GM21576 (cell line): Measurements from ENCODE around the gene SYCE3.
A peak's percentile ranks its signal among the peaks of the same experiment; 100 is the strongest.
"Not testable (repeated sequence)": the region's sequence is repeated elsewhere in the genome, so short reads cannot be mapped to it uniquely, and the experiment has no call there.

Experiments used
- ATAC-seq: cut with Tn5 transposase; IDR thresholded peaks from one replicate; pipeline ENCODE4 v1.9.1; 2021; ENCODE audit warnings: mild to moderate bottlenecking, moderate library complexity; ENCODE audit not compliant: unreplicated experiment

Gene SYCE3

DNA sequence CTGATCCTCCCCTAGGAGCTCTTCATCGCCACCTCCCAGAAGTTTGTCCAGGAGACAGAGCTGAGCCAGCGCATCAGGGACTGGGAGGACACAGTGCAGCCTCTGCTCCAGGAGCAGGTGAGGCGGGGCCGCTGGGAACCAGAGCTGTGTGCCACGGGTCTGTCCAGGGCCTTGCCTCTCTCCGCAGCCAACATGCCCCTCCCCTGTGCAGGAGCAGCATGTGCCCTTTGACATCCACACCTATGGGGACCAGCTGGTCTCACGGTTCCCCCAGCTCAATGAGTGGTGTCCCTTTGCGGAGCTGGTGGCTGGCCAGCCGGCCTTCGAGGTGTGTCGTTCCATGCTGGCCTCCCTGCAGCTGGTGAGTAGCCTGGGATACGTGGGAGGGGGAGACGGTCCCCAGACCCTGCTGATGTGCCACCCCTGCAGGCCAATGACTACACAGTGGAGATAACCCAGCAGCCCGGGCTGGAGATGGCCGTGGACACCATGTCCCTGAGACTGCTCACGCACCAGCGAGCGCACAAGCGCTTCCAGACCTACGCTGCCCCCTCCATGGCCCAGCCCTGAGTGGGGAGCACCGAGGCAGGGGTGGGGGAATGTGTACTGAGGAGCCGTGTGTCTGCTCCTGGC is 39.8 kb downstream of the SYCE3 start:
- ATAC-seq, result no peak

DNA sequence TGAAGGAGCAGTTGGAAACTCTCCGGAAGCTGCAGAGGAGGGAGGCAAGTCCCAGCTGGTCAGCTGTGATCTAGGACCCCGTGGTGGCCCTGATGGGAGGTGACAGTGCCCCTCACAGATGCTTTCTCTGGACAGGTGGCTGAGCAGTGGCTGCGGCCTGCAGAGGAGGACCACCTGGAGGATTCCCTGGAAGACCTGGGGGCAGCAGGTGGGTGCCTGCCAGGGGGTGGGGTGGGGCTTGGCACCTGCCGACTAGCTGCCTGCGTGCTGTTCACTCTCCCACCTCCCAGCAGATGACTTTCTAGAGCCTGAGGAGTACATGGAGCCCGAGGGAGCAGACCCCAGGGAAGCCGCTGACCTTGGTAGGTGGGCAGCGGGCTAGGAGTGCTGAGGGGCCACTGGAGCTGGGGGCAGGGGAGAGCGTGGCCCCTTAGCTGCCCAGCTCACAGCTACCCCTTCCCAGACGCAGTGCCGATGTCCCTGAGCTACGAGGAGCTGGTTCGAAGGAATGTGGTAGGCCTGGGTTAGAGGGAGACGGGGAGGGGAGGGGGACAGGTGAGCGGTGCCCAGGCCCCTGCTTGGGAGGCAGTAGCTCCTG is 40.4 kb downstream of the SYCE3 start:
- ATAC-seq, result no peak

DNA sequence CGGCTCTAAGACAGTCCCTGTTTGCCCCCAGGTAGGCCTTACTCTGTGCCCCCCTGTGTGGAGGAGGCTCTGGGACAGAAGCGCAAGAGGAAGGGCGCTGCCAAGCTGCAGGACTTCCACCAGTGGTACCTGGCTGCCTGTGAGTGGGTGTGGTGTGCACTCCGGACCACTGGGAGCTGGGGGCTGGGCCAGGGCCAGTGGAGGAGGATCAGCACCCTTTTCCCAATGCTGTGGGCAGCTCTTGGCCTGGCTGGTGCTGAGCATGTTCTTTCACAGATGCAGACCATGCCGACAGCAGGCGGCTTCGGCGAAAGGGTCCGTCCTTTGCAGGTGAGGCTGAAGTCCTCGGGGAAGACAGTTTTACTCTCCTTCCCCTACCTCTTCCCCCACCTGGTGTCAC is 41.0 kb downstream of the SYCE3 start:
- no peak for ATAC-seq

DNA sequence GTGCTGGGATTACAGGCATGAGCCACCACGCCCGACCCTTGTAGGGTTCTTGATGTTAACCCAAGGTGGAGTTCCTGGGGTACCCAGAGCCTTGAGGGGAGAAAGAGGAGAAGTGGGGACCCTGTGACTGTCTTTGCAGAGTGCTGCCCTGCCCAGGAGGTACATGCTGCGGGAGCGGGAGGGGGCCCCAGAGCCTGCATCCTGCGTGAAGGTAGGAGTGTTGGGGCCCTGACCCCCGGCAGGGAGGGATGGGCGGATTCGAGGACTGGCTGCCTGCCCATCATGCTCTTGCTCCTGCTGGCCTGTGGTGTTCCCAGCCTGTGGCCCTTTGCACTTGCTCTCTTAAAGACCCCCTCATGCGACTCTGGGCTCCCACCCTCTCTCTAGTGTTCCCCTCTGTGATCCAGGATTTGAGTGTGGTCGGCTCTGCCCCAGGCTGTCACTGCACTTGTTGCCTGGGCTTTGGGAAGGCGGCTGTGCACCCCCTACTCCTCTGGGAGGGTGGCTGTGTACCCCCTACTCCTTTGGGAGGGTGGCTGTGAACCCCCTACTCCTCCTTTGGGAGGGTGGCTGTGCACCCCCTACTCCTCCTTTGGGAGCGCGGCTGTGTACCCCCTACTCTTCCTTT is 41.8 kb downstream of the SYCE3 start:
- ATAC-seq, result no peak

DNA sequence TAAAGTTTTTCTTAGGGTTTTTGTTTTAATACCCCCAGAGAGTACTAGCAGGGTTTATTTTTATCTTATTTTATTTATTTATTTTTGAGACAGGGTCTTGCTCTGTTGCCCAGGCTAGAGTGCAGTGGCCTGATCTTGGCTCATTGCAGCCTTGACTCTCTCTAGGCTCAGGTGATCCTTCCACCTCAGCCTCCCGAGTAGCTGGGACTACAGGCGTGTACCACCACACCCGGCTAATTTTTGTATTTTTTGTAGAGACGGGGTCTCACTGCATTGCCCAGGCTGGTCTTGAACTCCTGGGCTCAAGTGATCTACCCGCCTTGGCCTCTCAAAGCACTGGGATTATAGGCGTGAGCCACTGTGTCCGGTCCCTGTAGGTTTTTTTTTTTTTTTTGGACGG is 42.5 kb downstream of the SYCE3 start:
- ATAC-seq, result not testable (repeated sequence)

DNA sequence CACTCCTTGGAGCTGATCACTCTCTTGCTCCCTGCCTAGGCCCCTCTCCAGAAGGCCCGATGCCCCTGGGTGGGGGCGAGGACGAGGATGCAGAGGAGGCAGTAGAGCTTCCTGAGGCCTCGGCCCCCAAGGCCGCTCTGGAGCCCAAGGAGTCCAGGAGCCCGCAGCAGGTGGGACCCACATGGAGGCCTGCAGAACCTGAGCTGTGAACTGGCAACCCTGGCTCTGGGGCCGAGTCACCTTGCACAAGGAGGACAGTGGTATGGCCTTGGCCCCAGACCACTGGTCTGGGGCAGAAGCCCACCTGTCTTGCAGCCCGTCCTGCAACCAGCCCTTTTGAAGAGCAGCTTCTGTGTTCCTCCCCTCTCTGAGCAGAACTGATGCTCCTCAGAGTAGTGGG is 43.6 kb downstream of the SYCE3 start:
- no peak for ATAC-seq

DNA sequence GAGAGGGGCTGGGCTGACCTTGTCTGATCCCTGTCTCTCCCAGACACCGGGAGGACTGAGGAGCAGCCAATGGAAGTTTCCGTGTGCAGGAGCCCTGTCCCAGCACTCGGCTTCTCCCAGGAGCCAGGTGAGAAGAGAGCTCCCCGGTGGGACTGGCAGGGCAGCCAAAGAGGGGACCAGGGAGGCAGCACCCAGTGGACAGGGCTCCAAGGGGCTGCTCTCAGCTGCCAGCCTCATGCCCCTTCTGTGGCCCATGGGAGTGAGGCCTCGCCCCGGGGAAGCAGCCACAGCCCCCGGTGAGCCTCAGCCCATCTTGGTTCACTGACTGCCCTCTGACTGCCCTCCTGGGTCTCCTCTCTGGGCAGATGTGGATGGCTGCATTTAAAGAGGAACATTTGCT is 44.1 kb downstream of the SYCE3 start:
- no peak for ATAC-seq

DNA sequence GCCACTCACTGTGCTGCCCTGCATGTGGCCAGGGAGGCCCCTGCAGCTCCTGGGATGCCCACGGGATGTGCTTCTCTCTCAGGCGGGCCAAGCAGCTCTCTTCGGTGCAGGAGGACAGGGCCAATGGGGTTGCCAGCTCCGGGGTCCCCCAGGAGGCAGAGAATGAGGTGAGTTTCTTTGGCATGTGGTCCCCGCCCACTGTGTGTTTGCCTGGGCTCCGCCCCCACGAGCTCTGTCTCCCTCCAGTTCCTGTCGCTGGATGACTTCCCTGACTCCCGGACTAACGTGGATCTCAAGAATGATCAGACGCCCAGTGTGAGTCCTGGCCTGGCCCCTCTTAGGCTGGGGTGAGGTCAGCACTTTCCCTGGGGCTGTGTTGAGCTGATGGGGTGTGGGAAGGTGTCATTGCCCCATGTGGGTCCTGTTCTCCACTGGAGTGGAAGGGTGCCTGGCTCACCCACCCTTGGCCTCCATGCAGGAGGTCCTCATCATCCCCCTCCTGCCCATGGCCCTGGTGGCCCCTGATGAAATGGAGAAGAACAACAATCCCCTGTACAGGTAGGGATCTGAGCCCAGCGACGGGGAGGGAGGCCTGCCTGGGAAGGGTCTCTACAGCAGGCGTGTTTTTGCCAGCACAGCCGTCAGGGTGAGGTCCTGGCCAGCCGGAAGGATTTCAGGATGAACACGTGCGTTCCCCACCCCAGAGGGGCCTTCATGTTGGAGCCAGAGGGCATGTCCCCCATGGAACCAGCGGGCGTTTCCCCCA is 45.0 kb downstream of the SYCE3 start:
- ATAC-seq, result no peak

DNA sequence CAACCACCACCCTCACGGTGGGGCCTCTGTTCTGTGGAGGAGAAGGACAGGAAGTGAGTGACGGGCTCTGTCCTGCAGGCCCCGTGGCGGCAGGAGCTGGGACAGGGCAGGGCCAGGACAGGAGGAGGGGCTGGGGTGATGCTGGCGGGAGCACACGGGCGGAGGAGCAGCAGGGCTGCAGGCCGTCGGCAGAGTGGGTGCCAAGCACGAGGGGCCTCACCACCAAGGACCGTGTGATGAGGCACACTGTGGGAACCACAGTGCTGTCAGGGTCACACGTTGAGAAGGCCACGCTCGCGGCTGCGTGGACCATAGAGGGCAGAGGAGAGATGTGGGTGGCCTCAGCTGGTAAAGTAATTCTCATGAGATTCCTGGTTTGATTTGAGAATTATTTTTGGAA is 45.8 kb downstream of the SYCE3 start:
- ATAC-seq, result no peak

DNA sequence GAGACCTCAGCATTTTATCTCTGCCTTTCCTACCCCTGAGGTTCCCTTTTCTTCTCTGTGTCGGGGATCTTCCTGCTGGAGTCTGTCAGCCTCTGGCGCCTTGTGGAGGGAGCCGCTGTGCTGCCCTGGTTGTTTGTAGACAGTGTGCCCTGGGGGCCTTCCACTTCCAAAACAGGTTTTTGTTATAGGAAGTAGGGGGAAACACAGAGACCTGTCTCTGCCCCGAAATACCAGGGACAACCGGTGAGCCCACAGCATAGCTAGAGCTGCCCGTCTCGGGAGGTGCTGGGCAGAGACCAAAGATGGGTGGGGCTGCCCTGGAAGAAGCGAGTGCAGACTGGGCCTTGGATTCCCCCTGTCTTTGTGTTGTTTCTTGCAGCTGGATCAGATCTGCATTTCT is 46.7 kb downstream of the SYCE3 start:
- ATAC-seq, result no peak

DNA sequence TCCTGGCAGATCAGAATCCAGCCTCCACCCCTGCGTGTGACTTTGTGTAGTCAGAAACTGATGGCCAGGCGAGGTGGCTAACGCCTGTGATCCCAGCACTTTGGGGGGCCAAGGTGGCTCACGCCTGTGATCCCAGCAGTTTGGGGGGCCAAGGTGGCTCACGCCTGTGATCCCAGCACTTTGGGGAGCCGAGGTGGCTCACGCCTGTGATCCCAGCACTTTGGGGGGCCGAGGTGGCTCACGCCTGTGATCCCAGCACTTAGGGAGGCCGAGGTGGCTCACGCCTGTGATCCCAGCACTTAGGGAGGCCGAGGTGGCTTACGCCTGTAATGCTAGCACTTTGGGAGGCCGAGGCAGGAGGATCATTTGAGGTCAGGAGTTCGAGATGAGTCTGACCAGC is 49.5 kb downstream of the SYCE3 start:
- no peak for ATAC-seq

DNA sequence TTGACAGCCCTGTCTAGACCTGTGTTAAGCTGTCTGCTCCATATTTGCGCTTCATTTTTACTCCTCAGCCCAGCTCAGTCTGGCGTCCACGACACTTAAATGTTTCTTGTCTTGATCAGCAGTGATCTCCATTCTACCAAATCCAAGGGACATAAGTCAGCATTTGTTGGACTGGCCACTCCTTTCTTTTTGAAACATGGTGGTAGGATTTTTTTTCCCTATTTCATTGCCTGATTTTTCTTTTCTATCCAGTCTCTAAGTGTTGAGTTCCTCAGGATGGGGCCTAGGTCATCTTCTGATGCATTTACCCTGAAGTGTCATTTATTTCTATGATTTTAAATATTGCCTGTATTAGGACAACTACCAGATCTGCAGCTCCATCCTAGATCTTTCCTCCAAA is 53.8 kb downstream of the SYCE3 start:
- ATAC-seq, result no peak

DNA sequence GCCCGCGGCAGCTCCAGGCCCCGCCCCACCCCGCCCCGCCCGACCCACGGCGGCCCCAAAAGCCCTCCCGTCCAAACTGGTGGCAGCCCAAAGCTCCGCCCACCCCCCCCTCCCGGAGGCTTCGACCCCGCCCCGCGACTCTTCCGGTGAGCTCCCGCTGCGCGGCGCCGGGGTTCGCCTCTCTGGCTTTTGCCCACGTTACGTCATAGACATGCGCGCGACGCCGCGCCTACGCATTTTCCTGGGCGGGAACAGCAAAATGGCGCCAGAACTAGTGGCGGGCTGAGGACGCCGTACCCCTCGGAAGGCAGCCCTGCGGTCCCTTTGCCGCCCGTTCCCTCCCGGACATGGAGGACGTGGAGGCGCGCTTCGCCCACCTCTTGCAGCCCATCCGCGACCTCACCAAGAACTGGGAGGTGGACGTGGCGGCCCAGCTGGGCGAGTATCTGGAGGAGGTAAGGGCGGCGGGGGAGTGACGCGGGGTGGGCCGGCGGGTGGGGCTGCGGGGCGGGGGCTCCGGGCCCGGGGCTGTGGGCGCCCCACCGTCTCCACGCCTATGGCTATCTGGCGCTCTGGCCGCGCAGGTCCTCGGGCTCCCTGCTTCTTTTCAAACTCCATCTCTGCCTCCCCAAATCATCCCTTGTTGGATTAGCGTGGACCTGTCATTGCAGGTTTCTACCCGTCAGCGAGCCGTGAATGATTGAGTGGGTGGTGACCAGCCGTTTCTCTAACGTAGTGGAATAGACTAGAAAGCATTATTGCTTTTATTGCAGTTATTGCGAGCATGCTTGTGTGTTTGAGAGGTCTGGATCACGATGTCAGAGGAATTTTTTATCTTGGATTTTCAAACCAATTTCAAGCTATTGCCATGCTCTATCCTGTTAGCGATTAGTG is 54.5 kb downstream of the SYCE3 start, which contains the start of gene NCAPH2:
TSS of gene NCAPH2 (plus strand) at position 234 of the 894 bp plus-strand sequence. CDS start at position 348, 114 bp downstream.
- peak; percentile 57 for ATAC-seq

DNA sequence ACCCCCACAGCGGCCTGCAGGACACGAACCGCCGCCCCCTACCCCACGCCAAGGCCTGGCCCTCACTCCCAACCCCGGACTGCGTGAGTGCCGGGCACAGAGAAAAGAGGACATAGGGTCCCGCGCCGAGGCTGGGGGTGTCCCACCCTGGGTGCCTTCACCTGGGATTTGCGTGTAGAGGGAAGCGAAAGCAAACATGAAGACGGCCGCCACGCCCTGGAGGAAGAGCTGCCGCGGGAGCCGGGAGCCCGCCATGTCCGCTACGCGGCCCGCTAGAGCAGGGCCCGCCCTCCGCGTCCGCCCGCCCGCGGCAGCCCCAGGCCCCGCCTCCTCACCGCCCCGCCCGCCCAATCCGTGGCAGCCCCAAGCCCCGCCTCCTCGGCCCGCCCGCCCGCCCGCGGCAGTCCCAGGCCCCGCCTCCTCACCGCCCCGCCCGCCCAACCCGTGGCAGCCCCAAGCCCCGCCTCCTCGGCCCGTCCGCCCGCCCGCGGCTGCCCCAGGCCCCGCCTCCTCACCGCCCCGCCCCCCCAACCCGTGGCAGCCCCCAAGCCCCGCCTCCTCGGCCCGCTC is 55.2 kb downstream of the SYCE3 start, which contains the start of gene LMF2:
TSS of gene LMF2 (minus strand) at position 282 of the 570 bp plus-strand sequence. CDS start at position 255, 27 bp downstream.
- peak; percentile 47 for ATAC-seq

DNA sequence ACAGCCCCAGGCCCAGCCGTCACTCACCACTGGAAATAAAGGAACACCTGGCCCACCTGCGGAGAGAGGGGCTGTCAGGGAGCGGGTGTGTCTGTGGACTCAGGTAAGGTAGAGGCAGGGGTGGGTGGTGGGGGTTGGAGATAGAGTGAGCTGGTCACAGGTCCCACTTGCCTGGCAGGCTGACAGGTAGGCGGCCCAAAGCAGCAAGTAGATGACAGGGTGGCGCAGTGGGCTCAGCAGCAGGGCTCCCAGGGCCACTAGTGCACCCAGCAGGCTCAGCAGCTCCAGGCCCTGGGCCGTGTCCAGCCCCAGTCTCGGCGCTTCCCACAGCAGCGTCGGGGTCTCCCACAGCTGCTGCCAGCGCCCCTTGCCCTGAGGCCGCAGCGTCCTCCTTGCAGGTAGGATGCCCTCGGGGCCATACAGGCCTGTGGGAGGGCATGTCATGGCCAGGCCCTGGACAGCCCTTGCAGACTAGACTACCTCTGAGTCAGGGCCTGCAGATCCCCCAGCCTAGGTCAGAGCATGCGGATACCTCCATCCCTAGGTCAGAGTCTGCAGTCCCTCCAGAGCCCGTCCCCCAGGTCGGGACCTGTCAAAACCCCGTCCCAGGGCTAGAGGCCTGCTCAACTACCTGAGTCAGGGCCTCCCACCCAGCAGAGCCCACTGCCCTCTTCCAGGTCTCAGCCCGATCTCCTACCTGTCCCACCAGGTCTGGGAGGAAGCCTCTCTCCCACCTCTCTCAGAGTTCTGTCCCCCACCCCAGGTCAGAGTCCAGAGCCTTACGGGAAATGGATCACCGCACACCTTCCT is 55.9 kb downstream of the SYCE3 start:
- no peak for ATAC-seq

DNA sequence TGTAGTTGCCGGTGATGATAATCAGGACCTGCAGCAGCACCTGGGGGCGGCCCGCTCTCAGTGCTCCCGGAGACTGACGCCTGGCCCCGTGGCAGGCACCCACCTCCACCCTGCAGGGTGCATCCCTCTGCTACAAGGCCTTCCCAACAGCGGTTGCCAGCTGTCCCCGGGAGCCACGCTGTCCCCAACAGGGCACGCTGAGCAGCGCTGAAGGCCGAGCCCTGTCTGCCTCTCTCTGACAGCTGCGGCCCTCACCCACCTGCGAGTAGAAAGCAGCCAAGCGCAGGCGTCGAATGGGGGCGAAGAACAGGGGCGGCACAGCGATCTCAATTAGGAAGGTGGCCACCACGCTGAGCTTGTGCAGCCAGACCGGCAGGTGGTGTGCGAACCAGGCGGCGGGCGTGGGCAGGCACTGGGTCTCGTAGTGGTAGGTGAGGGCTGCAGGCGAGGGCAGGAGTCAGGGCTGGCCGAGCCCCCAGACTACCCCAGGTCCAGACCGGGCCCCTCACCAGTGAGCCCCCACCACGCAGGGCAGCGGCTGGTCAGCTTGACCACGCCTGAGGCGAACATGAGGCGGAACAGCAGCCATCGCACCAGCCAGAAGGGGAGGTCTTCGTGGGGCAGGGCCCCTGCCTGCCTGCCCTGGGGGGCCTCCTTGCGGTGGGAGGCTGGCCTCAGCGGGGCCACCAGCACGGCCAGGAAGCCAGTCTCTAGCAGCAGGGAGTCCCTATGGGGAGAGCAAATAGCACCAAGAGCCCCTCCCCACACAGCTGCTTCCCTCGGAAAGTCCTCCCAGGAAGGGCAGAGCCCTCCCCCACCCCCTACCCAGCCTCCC is 56.7 kb downstream of the SYCE3 start:
- ATAC-seq, result no peak

DNA sequence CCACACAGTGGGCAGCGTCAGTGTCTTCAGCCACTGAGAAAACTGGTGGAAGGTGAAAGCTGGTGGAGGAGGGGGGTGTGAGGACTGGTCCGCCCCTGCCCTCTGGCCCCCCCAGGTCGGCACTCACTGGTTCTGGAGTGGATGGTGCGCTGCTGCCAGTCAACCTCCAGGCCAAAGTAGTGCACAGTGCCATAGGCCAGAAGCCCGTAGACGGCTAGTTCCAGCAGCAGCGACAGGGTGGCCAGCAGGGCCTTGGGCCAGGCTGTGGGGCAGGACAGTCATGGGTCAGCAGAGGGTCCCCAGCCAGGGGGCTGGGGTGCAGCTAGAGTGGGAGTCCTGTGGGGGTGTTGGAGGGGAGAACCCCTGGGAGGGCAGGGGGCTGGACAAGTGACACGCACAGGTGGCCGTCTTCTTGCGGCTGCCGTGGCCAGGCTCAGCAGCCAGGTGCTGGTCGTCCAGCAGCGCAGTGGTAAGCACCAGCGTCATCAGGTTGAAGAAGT is 57.4 kb downstream of the SYCE3 start:
- ATAC-seq, result no peak
